Measurements from ENCODE around the gene ATAD3B. TPM values are rescaled to one million over a fixed set of nuclear protein-coding genes. Genes with fewer than 3 reads are reported as not detected.

Gene ATAD3B
- total RNA-seq, 6 experiments from 2014 or later, result 8.9 to 15.0 (median 10.2) TPM

DNA sequence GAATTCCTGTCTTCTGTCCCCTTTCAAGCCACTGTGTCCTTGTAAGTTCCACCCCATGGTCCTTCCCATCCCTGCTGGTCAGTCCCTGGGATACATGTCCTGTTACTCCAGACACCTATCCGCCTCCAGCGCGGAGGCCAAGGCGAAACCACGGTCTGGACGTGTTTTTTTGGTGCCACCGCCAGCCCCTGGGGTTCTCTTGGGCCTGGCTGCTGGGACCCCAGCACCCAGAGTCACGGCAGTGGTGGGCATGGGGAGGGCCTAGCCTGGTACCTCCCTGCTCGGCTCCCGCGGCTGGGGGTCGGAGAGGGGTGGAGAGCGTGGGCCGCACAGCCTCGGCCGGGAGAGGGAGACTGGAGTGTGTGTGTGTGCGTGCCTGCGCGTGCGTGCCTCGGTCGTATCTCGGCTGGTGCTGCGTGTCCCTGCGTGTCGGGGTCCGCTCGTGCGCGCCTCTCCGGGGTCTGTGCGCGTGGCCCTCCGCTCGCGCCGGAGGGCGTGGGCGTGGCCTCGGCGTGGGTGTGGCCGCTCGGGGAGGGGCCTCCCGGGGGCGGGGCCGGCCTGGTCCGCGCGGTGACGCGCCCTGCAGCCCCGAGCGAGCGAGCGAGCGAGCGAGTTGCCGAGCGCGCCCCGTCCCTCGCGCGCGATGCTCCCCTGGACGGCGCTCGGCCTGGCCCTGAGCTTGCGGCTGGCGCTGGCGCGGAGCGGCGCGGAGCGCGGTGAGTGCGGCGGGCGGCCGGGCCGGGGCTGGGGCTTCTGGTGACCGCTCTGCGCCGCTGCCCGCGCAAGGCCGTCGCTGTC is 36.3 kb upstream of the ATAD3B start, which contains the start of gene VWA1:
Gene VWA1, plus strand, starts transcription at position 585 of the 798 bp plus-strand sequence. Its CDS starts 59 bp downstream, at position 644.
- Histone ChIP-seq H3K27me3 (no peaks in the 10 kb centered on the region), H3K27ac (peak within 1 kb of the TSS; percentile 53 to 84 (median 69)), H3K9me3 (no peaks in the 10 kb centered on the region), H3K4me3 (peak within 1 kb of the TSS; percentile 50 to 58 (median 54)), H3K4me1 (peaks cover 0 to 83% (median 35%) of the 10 kb centered on the region in 4 donors), H3K36me3 (no peaks in the 10 kb centered on the region)
- TF ChIP-seq, protein P1, sequence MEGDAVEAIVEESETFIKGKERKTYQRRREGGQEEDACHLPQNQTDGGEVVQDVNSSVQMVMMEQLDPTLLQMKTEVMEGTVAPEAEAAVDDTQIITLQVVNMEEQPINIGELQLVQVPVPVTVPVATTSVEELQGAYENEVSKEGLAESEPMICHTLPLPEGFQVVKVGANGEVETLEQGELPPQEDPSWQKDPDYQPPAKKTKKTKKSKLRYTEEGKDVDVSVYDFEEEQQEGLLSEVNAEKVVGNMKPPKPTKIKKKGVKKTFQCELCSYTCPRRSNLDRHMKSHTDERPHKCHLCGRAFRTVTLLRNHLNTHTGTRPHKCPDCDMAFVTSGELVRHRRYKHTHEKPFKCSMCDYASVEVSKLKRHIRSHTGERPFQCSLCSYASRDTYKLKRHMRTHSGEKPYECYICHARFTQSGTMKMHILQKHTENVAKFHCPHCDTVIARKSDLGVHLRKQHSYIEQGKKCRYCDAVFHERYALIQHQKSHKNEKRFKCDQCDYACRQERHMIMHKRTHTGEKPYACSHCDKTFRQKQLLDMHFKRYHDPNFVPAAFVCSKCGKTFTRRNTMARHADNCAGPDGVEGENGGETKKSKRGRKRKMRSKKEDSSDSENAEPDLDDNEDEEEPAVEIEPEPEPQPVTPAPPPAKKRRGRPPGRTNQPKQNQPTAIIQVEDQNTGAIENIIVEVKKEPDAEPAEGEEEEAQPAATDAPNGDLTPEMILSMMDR (IDR thresholded peaks at IDR 0.05), result no peak
- peak; percentile 63 for TF ChIP-seq POLR2A (IDR thresholded peaks at IDR 0.05)
- ATAC-seq (peak; percentile 21 to 48 (median 40)), DNase-seq (peak; percentile 78 to 85 (median 80))
- WGBS (ENCODE audit: insufficient coverage, low coverage, low lambda C conversion rate, missing lambda C conversion rate), result 42% methylated on average over 13 of the region's 89 CpGs
- intact Hi-C loops (cut with DNase I), result no loop called here

DNA sequence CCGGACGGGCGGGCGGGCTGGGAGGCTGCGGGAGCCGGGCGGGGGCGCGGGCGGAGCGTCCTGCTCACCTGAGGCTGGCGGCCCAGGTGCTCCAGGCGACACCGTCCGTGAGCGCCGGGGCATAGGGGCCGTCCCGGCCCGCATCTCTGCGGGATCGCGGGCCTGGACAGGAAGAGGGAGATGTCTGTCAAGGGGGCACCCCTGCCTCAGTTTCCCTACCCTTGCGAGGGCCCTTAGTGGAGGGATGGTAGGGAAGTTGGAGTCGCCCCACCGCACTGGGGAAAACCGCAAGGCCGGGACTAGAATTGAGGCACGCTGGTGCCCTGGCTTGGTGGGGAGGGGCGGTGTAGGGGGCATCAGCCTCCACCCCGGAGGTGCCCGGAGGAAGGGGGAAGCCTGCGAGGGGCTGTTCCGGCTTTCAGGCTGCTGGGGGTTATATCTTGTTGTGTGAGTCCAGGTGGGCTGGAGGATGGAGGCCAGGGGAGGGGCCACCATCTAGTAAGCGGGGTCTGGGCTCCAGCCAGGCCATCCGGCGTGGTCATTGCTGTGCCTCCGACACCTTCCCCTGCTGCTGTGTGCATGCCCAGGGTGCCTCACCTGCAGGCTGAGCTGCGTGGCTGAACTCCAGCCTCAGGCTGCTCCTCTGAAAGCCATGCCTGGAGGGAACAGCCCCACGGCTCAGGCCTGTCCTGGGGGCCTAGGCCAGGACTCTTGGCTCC is 35.5 kb upstream of the ATAD3B start:
- H3K4me3 ChIP-seq, result peak overlapping the region; percentile 50 to 58 (median 54)
- H3K27me3 ChIP-seq, result no peaks in the 10 kb centered on the region
- H3K9me3 ChIP-seq, result no peaks in the 10 kb centered on the region
- DNase-seq, result peak in 1 of 3 donors; percentile 57
- H3K27ac ChIP-seq, result peak overlapping the region in 2 of 3 donors; percentile 15 to 84
- H3K4me1 ChIP-seq, result peaks cover 0 to 80% (median 31%) of the 10 kb centered on the region in 4 donors
- H3K36me3 ChIP-seq, result no peaks in the 10 kb centered on the region
- intact Hi-C loops (cut with DNase I), result no loop called here
- ATAC-seq, result no peak
- 30% methylated on average over 3 of the region's 40 CpGs for WGBS (ENCODE audit: insufficient coverage, low coverage, low lambda C conversion rate, missing lambda C conversion rate)
- TF ChIP-seq, protein P1 (IDR thresholded peaks at IDR 0.05), result no peak
- TF ChIP-seq POLR2A (IDR thresholded peaks at IDR 0.05), result no peak

DNA sequence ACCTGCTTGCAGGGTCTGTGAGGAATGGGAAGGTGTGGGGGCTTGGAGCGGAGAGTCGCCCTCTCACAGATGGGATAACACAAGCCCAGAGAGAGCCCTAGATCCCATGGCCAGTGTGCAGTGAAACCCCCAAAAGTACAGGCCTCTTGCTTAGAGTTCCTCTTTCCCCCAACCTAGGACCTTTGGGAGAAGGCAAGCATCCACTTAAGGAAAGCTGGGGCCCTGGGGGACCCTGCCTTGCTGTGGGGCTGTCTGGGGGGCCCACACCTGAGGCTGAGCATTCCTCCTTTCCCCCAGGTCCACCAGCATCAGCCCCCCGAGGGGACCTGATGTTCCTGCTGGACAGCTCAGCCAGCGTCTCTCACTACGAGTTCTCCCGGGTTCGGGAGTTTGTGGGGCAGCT is 34.9 kb upstream of the ATAD3B start:
- peak overlapping the region; percentile 50 to 58 (median 54) for H3K4me3 ChIP-seq
- WGBS (ENCODE audit: insufficient coverage, low coverage, low lambda C conversion rate, missing lambda C conversion rate), result 21% methylated on average over 5 of the region's 7 CpGs
- H3K27ac ChIP-seq, result peak overlapping the region in 2 of 3 donors; percentile 15 to 65
- intact Hi-C loops (cut with DNase I), result no loop called here
- H3K9me3 ChIP-seq, result no peaks in the 10 kb centered on the region
- no peak for TF ChIP-seq POLR2A (IDR thresholded peaks at IDR 0.05)
- TF ChIP-seq, protein P1 (IDR thresholded peaks at IDR 0.05), result no peak
- peaks cover 0 to 74% (median 29%) of the 10 kb centered on the region in 4 donors for H3K4me1 ChIP-seq
- ATAC-seq (no peak), DNase-seq (no peak)
- H3K27me3 ChIP-seq, result no peaks in the 10 kb centered on the region
- no peaks in the 10 kb centered on the region for H3K36me3 ChIP-seq

DNA sequence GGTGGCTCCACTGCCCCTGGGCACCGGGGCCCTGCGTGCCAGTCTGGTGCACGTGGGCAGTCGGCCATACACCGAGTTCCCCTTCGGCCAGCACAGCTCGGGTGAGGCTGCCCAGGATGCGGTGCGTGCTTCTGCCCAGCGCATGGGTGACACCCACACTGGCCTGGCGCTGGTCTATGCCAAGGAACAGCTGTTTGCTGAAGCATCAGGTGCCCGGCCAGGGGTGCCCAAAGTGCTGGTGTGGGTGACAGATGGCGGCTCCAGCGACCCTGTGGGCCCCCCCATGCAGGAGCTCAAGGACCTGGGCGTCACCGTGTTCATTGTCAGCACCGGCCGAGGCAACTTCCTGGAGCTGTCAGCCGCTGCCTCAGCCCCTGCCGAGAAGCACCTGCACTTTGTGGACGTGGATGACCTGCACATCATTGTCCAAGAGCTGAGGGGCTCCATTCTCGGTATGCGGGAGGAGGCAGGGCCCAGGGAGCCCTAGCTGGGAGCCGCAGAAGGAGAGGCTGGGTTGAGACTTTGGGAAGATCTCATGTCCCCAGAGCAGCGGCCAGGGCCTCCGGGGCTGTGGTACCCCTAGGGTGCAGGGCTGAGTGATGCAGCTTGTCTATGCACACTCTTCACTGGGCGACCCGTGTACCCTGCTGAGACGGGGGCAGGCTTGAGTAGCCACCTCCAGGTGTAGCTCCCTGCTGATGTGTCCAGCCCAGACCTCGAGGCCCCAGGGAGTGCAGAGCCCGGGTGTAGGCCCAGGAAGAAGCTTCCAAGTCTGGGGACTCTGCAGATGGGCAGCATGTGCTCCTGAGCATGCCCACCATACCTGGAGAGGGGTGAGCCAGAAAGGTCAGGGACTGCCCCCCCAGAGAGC is 34.3 kb upstream of the ATAD3B start:
- DNase-seq (peak in 2 of 3 donors; percentile 82 to 85), ATAC-seq (peak in 3 of 4 donors; percentile 3 to 32 (median 17))
- no peaks in the 10 kb centered on the region for H3K36me3 ChIP-seq
- peaks cover 0 to 68% (median 29%) of the 10 kb centered on the region in 4 donors for H3K4me1 ChIP-seq
- peak overlapping the region in 1 of 3 donors; percentile 65 for H3K27ac ChIP-seq
- no peaks in the 10 kb centered on the region for H3K9me3 ChIP-seq
- intact Hi-C loops (cut with DNase I), result no loop called here
- TF ChIP-seq POLR2A (IDR thresholded peaks at IDR 0.05), result no peak
- TF ChIP-seq, protein P1 (IDR thresholded peaks at IDR 0.05), result no peak
- no peaks in the 10 kb centered on the region for H3K27me3 ChIP-seq
- 40% methylated on average over 1 of the region's 31 CpGs for whole genome bisulfite sequencing (ENCODE audit: insufficient coverage, low coverage, low lambda C conversion rate, missing lambda C conversion rate)
- peak overlapping the region; percentile 50 to 58 (median 54) for H3K4me3 ChIP-seq

All from right lobe of liver (tissue), 6 donors.